NAMALWA (cell line): ENCODE results near the gene AGO3.
"Not testable (repeated sequence)": the region's sequence is repeated elsewhere in the genome, so short reads cannot be mapped to it uniquely, and the experiment has no call there.

ENCODE experiments used
- DNase-seq: peaks from one replicate; pipeline ENCODE4 v3.0.0-alpha.2; 2015; ENCODE audit warnings: low spot score

The AGO3 gene

DNA sequence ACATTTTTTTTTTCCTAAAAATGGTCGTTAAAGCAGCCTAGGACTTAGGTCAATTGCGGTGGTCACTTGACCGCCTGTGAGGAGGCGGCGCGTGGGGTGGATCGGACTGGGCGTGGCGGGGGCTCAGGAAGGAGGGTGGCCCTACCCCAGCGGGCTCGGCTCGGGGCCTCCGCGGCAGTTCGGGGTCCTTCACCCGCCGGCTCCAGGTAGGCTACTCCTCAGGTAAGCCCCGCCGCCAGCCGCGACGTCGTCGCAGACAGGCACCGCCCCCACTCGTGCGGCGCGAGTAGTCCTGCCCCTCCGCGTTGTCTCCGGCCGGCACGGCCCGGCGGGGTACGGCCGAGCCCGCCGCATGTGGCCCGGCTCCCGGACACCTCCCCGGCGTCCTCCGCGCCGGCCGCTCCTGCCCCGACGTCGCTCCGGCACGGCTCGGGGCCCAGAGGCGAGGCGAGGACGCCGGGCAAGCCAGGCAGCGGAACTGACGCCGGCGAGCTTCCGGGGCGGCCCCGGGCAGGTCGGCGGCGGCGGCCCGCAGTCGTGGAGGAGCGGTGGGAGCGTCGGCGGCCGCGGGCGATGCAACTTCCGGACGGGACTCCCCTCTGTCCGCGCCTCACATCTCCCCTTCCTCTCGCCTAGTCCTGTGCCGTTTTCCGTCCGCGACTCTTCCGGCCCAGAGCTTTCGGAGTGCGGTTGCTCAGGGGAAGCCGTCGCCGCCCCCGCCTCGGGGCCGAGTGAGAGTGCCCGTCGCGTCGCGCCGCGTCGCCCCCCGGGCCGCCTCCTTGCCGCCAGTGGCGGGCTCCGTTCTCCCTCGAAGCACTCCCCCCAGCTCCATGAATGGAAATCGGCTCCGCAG lies at the start of gene AGO3:
AGO3 (plus strand) TSS at position 513 of the 853 bp plus-strand sequence; CDS start at position 835, 322 bp downstream.
- DNase-seq: peak; percentile 94

DNA sequence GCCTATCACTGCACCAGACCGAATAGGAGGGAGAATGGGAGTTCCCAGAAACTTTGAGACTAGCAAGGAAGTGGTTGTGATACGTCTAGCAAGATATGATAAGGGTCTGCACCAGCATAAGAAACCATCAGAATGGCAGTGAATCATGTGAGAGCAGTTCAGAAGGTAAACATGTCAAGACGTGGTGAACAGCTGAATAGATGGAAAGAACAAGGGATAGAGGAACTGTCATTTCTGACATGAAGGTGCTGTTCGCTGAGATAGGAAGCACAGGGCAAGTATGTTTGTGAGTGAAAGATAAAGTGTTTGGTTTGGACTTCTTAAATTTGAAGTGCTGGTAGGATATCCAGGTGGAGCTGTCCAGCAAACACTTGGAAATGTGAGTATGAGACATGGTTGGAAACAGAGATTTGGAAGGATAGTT lies 49.0 kb upstream of the AGO3 start:
- DNase-seq: no peak

DNA sequence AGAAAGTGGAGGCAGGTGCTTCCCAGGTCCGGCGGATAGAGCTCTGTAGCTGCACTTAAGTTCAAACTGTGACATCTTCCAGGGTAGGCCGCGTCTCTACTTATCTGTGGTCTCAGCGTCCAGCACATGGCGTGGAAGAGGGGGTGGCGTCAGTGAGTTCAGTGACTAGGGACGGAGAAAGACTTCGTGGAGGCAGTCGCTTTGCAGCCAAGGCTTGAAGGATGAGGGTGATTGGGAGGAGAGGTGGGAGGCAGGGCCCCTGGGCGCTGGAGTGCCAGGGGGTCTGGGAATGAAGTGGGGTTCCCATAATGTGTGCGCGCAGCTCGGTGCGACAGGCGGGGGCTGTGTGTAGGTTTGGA lies 48.3 kb upstream of the AGO3 start:
- DNase-seq: no peak

DNA sequence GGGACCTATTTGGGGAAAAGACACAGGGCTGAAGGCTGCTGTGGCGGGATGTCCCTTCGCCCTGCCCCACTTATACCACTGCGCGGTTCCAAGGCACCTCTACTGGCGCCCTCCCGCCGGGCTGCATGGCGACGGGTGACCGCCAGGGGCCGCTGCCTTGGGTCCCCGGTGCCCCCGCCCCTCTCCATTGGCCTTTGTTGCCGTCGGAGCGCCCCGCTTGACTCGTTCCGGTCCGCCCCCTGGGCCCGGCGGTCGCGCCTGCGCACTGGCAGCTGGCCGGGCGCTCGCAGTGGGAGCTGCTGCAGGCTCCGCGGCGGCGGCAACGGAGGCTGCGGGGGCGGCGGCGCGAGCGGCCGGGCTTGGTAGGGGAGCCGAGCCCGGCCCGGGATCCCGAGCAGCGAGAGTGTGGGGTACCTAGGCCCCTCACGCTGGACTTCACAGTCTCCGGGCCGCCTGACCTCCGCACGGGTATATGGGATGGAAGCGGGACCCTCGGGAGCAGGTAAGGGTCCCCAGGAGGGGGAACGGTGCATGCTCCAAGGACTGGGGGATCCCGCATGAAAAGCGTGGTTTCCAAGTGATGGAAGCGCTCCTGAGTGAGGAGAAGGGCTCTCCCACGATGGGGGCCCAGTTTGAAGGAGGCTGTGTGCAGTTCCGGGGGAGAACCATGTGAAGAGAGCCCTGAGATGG lies 47.8 kb upstream of the AGO3 start, which contains the start of gene AGO1:
AGO1 (plus strand) TSS at position 265 of the 690 bp plus-strand sequence; CDS start at position 478, 213 bp downstream.
- DNase-seq: peak; percentile 95

DNA sequence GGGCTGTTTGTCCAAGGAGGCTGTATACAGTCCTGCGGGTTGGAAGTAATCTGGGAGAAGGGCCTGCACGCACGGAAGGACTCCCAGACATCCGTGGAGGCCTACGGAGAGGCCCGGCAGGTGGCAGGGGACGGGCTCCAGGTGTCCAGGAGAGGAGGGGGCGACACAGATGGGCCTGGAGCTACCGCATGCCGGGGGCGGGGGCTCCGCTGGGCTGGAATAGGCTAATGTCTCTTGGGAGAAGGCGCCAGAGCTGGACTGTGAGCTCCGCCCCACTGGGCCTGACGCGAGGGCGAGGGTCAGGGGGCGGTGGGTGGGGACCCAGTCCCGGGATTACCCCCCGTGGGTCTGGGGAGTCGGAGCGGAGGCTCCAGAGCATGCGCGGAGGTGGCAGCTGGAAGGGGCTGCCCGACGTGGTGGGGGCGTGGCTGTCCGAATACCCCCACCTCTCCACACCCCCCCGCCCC lies 47.2 kb upstream of the AGO3 start:
- peak; percentile 50 for DNase-seq

DNA sequence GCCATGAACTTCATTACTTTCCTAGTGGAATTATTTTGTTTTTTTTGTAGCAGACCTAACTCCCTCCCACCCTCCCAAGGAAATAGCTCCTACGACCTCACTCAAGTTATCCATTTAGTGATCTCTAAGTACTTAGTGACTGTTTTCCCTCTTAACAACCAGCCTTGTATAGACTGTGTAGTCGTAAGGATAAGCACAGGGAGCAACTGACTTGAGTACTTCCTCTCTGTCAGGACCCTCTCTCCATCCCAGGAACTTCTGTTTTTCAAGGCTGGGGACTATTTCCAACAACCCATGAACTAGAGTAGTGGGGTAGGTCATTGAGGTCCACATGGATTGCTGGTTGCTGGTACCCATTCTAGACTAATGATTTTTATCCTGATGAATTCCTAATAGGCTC lies 46.0 kb upstream of the AGO3 start:
- DNase-seq: no peak

DNA sequence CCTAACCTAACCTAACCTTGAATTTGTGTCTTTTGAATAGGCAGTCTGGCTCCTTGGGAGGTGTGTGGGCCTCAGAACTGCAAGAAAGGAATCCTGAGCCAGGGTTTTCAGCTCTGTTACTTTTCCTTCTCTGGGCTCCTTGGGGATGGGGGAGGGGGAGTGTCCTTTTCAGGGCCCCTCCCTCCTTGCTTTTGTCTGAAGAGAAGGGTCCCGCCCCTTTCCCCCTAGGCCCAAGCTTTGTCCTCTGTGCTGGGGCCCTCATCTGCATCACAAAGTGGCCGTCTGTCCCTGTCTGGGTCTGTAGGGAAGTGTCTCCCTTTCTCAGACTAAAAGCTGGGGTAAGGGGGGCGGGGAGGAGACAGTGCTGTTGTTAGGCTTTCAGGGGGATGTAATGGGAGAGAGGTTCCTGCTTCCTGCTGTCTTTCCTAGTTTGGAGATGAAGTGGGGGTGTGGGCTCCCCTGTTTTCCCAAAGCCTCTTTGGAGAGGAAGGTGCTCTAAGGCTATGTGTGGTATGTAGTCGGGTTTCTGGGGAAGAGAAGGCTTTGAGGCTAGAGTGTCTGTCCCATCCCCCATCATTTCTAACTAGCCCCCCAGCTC lies 44.8 kb upstream of the AGO3 start:
- DNase-seq: peak; percentile 19

DNA sequence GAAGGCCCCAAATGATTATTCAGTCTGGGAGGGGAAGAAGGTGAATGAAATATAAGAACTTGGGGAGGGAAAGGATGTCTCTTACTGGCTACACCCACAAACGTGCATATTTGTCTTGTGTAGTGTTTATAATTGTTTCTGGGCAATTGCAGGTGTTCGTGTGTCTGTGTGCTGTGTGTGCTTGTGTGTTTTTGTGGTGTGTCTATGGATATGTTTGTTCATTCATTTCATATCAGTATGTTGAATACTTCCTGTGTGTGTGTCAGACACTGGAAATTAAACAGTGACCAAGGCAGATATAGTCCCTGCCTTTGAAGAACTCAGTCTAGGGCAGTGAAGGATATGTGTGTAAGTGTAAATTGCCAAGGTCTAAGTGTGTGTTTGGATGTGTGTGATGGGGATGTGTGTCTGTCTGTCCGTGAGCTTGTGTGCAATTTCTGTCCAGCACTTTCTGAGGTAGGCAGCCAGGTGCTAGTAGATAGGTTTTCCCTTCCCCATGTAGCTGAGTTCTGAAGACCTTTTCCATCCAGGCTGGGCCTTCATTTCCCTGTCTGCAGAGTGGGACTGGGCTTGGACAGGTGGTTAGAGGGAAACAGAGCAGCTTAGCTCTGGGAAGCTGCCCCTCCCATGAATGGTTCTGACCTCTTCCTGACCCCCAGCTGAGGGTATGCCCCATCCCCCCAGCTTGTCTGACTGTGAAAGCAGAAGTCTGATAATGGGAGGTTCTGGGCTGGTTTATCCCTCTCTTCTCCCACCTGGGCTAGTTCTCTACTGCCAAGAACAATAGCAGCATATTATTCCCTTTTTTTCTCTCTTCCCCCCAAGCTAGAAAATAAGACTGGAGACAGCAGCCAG lies 44.1 kb upstream of the AGO3 start:
- peak; percentile 31 for DNase-seq

DNA sequence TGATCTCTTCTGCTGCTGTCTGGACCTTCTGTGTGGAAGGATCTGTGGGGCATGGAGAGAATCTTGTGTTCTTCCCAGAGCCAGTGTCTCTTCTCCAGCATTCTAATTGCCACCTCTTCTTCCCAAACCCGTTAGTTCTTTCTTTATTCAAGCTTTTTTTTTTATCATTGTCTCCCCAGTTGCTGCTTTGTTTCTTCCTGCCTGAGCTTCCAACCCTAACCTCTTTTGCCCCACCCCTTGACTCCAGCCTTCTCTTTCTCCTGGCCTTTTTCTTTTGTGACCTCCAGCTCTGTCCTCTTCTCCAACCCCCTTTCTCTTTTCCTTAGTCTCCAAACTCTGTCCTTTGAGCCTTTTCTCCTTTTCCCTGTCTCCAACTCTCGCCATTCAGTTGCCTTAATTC lies 43.4 kb upstream of the AGO3 start:
- DNase-seq: no peak

DNA sequence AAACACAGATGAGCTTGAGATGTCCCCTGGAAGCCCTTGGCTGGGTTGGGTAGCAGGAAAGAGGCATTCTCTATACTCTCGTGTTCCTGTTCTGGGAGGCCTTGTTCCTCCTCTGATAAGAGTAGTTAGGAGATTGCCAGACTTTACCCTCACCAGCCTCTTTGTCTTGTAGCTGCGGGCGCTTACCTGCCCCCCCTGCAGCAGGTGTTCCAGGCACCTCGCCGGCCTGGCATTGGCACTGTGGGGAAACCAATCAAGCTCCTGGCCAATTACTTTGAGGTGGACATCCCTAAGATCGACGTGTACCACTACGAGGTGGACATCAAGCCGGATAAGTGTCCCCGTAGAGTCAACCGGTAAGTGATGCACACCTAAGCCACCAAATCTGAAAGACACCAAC lies 42.6 kb upstream of the AGO3 start:
- no peak for DNase-seq

DNA sequence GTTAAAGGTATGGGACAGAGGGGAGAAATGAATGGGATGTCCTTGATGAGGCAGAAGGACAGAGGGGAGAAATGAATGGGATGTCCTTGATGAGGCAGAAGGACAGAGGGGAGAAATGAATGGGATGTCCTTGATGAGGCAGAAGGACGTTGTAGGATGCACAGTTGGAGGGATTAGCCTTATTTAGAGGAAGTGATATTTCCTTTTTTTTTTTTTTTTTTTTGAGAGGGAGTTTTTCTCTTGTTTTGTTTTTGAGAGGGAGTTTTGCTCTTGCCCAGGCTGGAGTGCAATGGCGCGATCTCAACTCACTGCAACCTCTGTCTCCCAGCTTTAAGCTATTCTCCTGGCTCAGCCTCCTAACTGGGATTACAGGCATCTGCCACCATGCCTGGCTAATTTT lies 41.9 kb upstream of the AGO3 start:
- DNase-seq: not testable (repeated sequence)

DNA sequence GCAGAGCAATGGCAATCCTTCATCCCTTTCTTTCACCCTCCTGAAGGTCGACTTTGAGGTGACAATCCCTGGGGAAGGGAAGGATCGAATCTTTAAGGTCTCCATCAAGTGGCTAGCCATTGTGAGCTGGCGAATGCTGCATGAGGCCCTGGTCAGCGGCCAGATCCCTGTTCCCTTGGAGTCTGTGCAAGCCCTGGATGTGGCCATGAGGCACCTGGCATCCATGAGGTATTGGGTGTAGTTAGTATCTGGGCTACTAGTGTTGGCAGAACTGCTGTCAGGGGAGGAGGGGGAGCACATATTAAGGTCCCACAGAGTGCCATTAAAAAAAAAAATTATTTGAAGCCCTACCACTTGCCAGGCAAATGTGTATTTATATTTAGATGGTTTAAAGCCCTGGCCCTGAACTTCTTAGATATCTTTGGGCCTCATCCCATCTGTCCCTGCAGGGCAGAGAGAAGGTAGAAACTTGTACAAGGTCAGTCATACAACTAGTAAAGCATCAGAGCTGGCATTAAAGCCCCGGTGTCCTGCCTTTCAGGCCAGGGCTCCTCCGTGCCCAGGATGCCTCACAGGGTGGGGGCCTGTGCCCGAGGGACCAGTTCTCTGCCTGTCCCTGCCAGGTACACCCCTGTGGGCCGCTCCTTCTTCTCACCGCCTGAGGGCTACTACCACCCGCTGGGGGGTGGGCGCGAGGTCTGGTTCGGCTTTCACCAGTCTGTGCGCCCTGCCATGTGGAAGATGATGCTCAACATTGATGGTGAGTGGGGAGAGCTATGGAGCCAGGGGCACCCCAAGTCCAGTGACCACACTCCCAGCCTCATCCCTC lies 37.6 kb upstream of the AGO3 start:
- no peak for DNase-seq

DNA sequence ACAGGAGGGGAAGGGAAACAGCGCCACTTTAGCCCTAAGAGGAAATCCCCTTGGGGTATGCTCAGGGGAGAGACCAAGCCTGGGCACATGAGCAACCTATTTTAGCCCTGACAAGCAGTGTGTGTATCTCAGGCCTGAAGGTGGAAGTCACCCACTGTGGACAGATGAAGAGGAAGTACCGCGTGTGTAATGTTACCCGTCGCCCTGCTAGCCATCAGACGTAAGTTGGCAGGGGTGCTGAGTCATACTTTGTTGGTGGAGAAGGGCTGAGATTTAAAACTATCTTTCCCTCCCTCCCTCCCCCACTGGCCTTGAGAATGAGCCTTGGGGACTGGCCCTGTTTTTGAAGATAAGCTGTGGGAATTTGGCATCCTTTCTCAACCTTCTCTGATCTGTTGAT lies 36.7 kb upstream of the AGO3 start:
- peak; percentile 34 for DNase-seq

DNA sequence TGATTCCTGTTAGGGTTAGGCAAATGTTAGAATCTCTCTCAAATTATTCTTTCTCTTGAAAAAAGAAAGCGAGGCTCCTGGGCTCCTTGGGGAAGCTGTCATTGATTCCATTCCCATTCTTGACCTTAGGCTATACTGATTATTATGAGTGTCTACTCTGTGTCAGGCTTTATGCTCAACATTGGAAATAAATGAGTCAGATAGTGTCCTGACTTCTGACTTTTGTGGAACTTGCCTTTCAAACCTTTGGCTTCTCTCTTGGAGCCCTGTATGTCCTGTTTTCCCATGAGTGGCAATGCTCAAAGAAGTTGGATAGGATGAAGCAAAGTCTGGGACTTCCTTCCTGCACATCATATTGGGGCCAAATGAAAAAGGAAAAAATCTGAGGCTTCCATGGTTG lies 36.2 kb upstream of the AGO3 start:
- DNase-seq: no peak

DNA sequence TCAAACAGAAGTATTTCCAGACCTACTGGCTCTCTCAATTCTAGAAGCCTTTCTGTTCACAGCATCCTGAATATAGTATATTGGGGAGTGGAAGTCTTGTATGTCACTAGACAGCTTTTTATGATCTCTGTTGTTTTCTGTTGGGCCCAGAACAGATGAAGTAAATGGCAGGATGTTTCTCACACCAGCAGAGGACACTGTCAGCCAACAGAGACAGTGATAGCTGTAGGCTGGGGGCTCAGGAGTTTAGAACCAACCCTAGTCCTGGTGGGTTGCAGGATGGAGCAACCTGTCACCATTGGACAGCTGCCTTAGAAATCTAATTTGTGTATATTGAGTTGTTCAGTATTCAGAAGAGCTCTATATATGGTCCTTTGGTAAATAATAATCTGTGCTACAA lies 31.0 kb upstream of the AGO3 start:
- DNase-seq: peak; percentile 24

DNA sequence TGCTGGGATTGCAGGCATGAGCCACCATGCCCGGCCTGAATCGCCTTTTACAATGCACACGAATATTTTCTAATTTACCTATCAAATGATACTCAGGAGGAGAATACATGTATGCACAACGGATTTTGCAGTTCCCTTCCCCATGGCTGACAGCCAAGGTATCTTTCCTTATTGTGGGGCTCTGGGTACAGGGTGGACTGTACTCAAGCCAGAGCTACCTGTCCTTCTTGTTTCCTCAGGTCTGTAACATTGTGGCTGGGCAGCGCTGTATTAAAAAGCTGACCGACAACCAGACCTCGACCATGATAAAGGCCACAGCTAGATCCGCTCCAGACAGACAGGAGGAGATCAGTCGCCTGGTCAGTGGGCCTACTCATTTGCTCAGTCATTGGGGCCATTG lies 29.7 kb upstream of the AGO3 start:
- no peak for DNase-seq

DNA sequence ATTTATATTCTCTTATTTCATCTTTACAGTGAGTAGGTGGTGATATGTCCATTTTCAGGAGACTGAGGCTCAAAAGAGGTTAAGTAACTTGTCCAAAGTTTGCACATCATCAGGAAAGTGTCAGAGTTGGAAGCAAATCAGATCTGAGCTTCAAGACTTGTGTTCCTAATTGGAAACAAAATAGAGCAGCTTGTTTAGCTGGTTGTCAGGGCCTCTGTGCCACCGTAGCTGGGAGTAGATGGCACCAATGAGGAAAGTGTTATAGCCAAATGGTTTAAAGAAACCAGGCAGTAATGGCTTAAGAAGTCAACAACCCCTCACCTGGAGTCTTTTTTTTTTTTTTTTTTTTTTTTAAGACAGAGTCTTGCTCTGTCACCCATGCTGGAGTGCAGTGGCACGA lies 28.2 kb upstream of the AGO3 start:
- DNase-seq: no peak

DNA sequence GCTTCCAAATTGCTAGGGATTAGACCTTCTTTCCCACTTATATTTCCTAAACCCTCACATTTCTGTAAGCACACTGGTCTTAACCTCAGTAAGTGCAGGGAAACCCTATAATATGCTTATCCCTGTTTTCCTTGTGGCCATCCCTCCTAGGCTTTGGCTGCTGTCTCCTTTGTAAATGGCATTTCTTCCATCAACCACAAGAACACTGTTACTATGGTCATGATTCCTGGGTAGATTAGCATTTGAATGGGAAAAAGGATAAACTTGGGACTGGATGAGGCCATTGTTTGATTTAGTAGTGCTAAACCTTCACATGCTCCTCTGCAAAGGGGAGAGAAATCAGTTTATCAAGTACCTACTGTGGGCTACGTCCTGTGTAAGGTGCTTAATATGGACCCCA lies 16.2 kb upstream of the AGO3 start:
- no peak for DNase-seq

DNA sequence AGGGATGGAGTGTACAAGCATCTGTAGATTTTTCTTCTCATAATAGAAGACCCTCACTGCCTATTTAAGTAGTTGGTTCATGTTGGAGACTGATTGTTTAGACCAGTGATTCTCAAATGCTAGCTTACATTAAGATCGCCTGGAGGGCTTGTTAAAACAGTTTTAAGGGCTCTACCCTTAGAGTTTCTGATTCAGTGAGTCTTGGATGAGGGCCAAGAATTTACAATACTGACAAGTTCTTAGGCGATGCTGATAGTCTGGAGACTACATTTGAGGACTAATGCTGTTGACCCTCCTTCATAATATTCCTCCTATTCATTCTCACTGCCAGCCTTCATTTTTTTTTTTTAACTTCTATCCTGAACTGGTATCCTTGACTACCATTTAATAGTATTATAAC lies 15.2 kb upstream of the AGO3 start:
- DNase-seq: no peak

DNA sequence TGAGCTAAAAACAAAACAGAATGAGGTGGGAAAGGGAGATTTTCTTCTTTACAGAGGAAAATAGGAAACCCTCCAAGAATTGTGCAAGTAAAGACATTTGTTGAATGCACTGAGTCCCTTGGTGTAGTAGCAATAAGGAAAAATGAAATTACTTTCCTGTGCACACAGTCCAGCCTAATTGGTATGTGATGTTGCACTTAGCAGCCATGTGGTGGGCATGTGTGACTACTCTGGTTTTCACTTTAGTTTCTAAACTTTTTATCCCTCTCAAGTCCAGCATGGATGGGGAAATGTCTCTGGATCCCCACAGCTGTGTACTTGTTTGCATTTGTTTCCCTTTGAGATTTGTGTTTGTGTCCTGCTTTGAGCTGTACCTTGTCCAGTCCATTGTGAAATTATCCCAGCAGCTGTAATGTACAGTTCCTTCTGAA lies 7.1 kb upstream of the AGO3 start:
- DNase-seq: no peak

DNA sequence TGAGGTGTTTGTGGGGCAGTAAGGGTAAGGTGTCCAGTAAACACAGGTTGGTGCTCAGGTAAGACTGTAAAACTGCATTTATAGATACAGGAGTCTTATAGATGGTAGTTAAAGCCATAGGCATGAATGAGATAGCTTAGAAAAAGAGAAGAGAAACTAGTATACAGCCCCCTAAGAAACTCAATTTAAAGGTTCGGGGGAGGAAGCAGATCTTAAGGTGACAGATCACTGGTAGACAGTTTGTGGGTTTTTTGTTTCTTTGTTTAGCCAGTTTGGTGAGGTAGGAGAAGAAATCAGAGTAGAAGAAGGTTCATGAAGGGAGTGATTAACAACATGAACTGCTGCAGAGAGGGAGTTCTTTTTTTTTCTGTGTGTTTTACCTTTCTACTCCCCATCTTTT lies 6.1 kb upstream of the AGO3 start:
- no peak for DNase-seq
